ENCODE measurements around the gene CAPN5.

GRCh38 chr11:77030834-77031414 lies 35.8 kb upstream of the CAPN5 start:
- TF ChIP-seq EZH2 (IDR thresholded peaks at IDR 0.05; ENCODE audit: insufficient read depth, poor library complexity, severe bottlenecking) = no peak
- TF ChIP-seq EZH2phosphoT487 (IDR thresholded peaks at IDR 0.05; ENCODE audit: insufficient read depth, low read depth) = no peak
